ENCODE results near the gene FER. TPM values are rescaled to one million over a fixed set of nuclear protein-coding genes. Genes with fewer than 3 reads are reported as not detected.

Gene FER
- total and polyA plus RNA-seq, 8 donors: 1.7 to 218 (median 24.0) TPM

DNA sequence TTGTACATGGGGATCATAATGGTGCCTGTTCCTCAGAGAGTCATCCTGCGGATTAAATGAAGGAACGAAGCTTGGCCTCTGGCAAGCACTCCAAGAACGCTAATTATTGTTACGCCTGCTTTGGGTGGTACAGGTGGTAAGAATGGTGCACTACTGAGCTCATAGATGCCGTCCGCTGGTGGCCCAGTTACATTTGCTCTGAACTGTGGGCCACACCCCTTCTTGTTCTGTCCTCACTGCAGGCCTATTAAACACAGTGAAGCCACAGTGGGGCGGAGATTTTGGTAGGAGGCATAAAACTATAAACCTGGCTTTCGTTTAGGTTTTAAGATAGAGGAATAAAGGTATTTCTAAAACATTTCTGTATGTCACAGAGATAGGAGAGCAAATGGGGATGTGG lies 40.6 kb upstream of the FER start:
- no peak overlapping the region for H3K27ac ChIP-seq
- DNase-seq: no peak
- no peak overlapping the region for H3K4me3 ChIP-seq
- no peak for TF ChIP-seq POLR2A (IDR thresholded peaks at IDR 0.05)
- no peak for TF ChIP-seq POLR2AphosphoS5 (IDR thresholded peaks at IDR 0.05)
- TF ChIP-seq EP300 (IDR thresholded peaks at IDR 0.05): no peak
- TF ChIP-seq, protein P1, sequence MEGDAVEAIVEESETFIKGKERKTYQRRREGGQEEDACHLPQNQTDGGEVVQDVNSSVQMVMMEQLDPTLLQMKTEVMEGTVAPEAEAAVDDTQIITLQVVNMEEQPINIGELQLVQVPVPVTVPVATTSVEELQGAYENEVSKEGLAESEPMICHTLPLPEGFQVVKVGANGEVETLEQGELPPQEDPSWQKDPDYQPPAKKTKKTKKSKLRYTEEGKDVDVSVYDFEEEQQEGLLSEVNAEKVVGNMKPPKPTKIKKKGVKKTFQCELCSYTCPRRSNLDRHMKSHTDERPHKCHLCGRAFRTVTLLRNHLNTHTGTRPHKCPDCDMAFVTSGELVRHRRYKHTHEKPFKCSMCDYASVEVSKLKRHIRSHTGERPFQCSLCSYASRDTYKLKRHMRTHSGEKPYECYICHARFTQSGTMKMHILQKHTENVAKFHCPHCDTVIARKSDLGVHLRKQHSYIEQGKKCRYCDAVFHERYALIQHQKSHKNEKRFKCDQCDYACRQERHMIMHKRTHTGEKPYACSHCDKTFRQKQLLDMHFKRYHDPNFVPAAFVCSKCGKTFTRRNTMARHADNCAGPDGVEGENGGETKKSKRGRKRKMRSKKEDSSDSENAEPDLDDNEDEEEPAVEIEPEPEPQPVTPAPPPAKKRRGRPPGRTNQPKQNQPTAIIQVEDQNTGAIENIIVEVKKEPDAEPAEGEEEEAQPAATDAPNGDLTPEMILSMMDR (IDR thresholded peaks at IDR 0.05): no peak
- intact Hi-C loops (cut with DNase I; ENCODE audit: low total_unique reads): no loop called here
- no peaks in the 10 kb centered on the region for H3K4me1 ChIP-seq
- no peaks in the 10 kb centered on the region for H3K36me3 ChIP-seq
- 92 to 96% (median 93%) methylated on average over 8 of the region's 8 CpGs for WGBS, 5 donors
- no peaks in the 10 kb centered on the region for H3K9me3 ChIP-seq
- no peaks in the 10 kb centered on the region for H3K27me3 ChIP-seq

DNA sequence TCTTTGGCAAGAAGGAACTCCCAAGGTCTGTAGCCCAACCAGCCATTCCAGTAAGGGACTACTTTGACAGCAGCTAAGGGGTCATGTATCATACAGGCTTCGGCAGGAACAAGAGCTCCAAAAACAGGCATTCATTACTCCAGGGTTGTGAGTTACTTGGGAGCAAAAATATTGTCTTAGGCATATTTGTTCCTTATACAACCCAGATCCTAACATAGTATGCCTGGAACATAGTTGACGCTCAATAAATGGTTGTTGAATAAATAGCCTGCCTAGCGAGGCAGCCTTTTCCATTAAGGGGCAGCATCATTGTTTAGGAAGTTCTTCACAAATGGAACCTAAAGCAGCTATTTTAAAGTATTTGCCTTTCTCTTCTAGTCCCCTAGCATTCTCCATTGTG lies 35.8 kb upstream of the FER start:
- TF ChIP-seq POLR2AphosphoS5 (IDR thresholded peaks at IDR 0.05) (no peak), POLR2A (IDR thresholded peaks at IDR 0.05) (no peak)
- Histone ChIP-seq H3K4me1 (no peaks in the 10 kb centered on the region), H3K36me3 (no peaks in the 10 kb centered on the region), H3K27me3 (no peaks in the 10 kb centered on the region), H3K27ac (no peak overlapping the region), H3K4me3 (no peak overlapping the region), H3K9me3 (no peaks in the 10 kb centered on the region)
- no peak for DNase-seq
- WGBS, 5 donors: 64 to 83% (median 74%) methylated on average over 3 of the region's 3 CpGs
- intact Hi-C loops (cut with DNase I; ENCODE audit: low total_unique reads): no loop called here

DNA sequence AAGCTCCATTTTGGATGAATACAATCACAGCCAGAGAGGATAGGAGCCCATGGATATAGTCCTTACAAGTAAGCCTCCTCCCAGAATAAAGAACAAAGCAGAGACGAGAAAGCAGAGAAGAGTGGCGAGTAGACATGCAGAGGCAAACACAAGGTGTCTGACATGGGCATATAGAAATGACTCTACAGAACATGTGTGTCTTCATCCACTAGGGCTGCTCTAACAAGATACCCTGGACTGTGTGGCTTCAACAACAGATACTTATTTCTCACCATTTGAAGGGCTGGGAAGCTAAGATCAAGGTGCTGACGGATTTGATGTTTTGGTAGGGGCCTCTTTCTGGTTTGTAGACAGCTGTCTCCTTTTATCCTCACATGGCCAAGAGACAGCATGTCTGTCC lies 32.3 kb upstream of the FER start:
- Histone ChIP-seq H3K9me3 (no peaks in the 10 kb centered on the region), H3K27me3 (no peaks in the 10 kb centered on the region), H3K4me1 (no peaks in the 10 kb centered on the region), H3K36me3 (no peaks in the 10 kb centered on the region), H3K27ac (no peak overlapping the region), H3K4me3 (no peak overlapping the region)
- TF ChIP-seq EP300 (IDR thresholded peaks at IDR 0.05) (no peak), POLR2AphosphoS5 (IDR thresholded peaks at IDR 0.05) (no peak), POLR2A (IDR thresholded peaks at IDR 0.05) (no peak)
- TF ChIP-seq, protein P1 (IDR thresholded peaks at IDR 0.05): no peak
- intact Hi-C loops (cut with DNase I; ENCODE audit: low total_unique reads): no loop called here
- 73 to 88% (median 77%) methylated on average over 3 of the region's 3 CpGs for WGBS, 5 donors
- no peak for DNase-seq

DNA sequence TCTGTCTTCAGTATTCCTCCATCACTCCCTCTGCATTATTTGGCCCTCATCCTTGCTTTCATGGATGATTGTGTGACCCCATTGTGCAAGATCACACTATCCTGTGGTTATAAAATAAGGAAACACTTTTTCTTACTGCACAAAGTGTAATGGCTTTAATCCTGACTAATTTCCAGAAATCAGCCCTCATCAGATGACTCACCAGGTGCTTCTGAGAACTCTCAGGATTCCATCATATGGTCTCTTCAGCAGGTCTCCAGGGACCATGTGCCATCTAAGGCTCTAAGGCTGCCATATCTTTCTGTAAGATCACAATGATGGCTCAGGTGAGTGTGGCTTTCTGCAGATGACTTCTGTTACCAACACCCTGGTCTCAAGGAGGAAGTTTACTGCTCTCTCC lies 27.3 kb upstream of the FER start:
- Histone ChIP-seq H3K27ac (no peak overlapping the region), H3K4me1 (no peaks in the 10 kb centered on the region), H3K4me3 (no peak overlapping the region), H3K27me3 (no peaks in the 10 kb centered on the region), H3K9me3 (no peaks in the 10 kb centered on the region), H3K36me3 (no peaks in the 10 kb centered on the region)
- intact Hi-C loops (cut with DNase I; ENCODE audit: low total_unique reads): no loop called here
- no peak for DNase-seq
- TF ChIP-seq POLR2AphosphoS5 (IDR thresholded peaks at IDR 0.05) (no peak), EP300 (IDR thresholded peaks at IDR 0.05) (no peak), POLR2A (IDR thresholded peaks at IDR 0.05) (no peak)
- TF ChIP-seq, protein P1 (IDR thresholded peaks at IDR 0.05): no peak

DNA sequence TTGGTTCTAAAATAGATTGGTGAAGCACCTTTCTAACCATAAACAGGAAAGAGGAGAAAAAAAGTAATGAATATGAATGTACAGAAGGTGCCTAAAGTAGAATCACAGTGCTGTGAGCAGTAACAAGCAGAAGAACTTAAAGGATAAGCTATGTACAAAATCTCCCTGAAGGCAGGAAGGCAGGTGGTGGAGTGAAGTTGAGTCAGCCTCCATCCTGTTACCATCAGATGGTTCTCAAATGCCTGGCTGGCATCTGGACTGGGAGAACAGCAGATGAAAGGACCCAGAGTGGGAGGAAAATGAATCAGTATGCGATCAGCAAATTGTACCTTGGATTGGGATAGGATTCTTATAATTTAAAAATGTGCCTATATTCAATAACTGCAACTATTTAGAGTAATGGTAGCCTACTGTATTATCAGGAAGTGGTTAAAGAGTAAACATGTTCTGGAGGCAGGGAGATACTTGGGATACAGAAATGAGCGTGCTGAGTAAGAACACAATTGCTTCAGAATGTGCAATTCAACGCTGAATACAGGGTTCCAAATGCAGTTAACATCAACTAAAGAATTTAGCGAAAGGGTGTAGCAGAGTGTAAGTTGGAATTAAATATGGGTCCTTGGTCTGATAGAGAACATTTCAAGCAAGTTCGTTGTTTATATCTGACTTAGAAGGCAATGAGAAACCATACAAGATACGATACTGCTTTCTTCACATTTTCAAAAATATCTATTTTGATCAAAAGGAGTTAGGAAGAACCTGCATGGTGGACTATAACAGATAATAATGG lies 21.1 kb upstream of the FER start:
- Histone ChIP-seq H3K4me3 (peak overlapping the region in 3 of 4 donors; percentile 71 to 72 (median 71)), H3K27ac (peak overlapping the region in 4 of 5 donors; percentile 91 to 97 (median 92)), H3K9me3 (no peaks in the 10 kb centered on the region), H3K36me3 (no peaks in the 10 kb centered on the region), H3K27me3 (no peaks in the 10 kb centered on the region), H3K4me1 (peaks cover 0 to 24% (median 13%) of the 10 kb centered on the region in 4 donors)
- no peak for TF ChIP-seq EP300 (IDR thresholded peaks at IDR 0.05)
- no peak for DNase-seq
- intact Hi-C loops (cut with DNase I; ENCODE audit: low total_unique reads): no loop called here
- 66 to 83% (median 73%) methylated on average over 6 of the region's 6 CpGs for WGBS, 5 donors
